Panc1 (cell line): ENCODE data around the gene ZNF236. TPM values are rescaled to one million over a fixed set of nuclear protein-coding genes. Genes with fewer than 3 reads are reported as not detected.

ENCODE experiments used
- ATAC-seq: fragments of 200-7000 bp; cut with Tn5 transposase; 2 replicates; pipeline ENCODE4 v1.9.1; 2020; ENCODE audit warnings: mild to moderate bottlenecking, moderate library complexity
- BruUV-seq: library from RNA; stranded (reverse); fragments of 400-500 nt; replicated peaks from 2 replicates; lab custom pipeline; 2021; lab: Mats Ljungman, UMichigan
- CTCF ChIA-PET: fragments of 300-600 bp; sonication (Branson Sonifier 250); formaldehyde crosslinking; loops from one replicate; lab custom pipeline; 2022; ENCODE audit warnings: antibody characterized with exemption; lab: Charles Lee
- POLR2A ChIA-PET: fragments of 300-600 bp; sonication (Branson Sonifier 250); formaldehyde crosslinking; loops from one replicate; lab custom pipeline; 2022; ENCODE audit warnings: antibody characterized with exemption; lab: Charles Lee
- DNase-seq: peaks from one replicate; pipeline ENCODE4 v3.0.0-alpha.2; 2010; ENCODE audit warnings: low read depth, low spot score
- H3K27ac ChIP-seq: 2 replicates; pipeline ENCODE4 v1.5.1; 2011; ENCODE audit warnings: mild to moderate bottlenecking, low read length, inconsistent platforms
- H3K27me3 ChIP-seq: fragments of 200-500 bp; sonication (Bioruptor generic); 2 replicates; pipeline ENCODE4 v1.6.0; 2014; ENCODE audit warnings: low read length, inconsistent platforms; ENCODE audit not compliant: control insufficient read depth, insufficient read depth
- H3K36me3 ChIP-seq: fragments of 200-500 bp; sonication (Bioruptor generic); 2 replicates; pipeline ENCODE4 v1.5.1; 2014; ENCODE audit warnings: inconsistent platforms, mild to moderate bottlenecking, low read length, moderate library complexity; ENCODE audit not compliant: control insufficient read depth, insufficient read depth
- H3K4me1 ChIP-seq: 2 replicates; pipeline ENCODE4 v1.5.1; 2011; ENCODE audit warnings: inconsistent platforms, mild to moderate bottlenecking, low read length, moderate library complexity; ENCODE audit not compliant: control insufficient read depth, insufficient read depth
- H3K4me3 ChIP-seq, 2 experiments: 2 replicates each; pipeline ENCODE4 v1.5.1; 2011 to 2012; ENCODE audit warnings: low read depth in 2 of 2, low read length in 2 of 2, mild to moderate bottlenecking in 2 of 2, inconsistent platforms in 1 of 2, moderate library complexity in 1 of 2
- H3K9me3 ChIP-seq: fragments of 200-500 bp; sonication (Bioruptor generic); 2 replicates; pipeline ENCODE4 v1.5.1; 2014; ENCODE audit warnings: low read depth, mild to moderate bottlenecking, inconsistent platforms, low read length, moderate library complexity; ENCODE audit not compliant: control insufficient read depth, insufficient read depth
- POLR2AphosphoS5 ChIP-seq: IDR thresholded peaks from 2 replicates; pipeline ENCODE4 v1.6.1; 2012; ENCODE audit warnings: mild to moderate bottlenecking, low read depth, low read length, moderate library complexity
- SIN3A ChIP-seq: IDR thresholded peaks from 2 replicates; pipeline ENCODE4 v1.6.1; 2012; ENCODE audit warnings: low read depth, mild to moderate bottlenecking, low read length, moderate library complexity, borderline replicate concordance; ENCODE audit not compliant: insufficient read depth
- TCF7L2 ChIP-seq: IDR thresholded peaks from 2 replicates; pipeline ENCODE4 v1.6.1; 2011; ENCODE audit warnings: mild to moderate bottlenecking, low read depth, low read length, inconsistent platforms
- in situ Hi-C: cut with HindIII; loops from 2 replicates; pipeline ENCODE4 v1.10.0; 2016; ENCODE audit warnings: low sequenced_read_pairs, low pct_unique_long_range_greater_than_20kb
- intact Hi-C: fragments of 100-400 bp; cut with micrococcal nuclease; formaldehyde crosslinking; loops from one replicate; pipeline ENCODE4 v1.10.0; 2022; ENCODE audit not compliant: unreplicated experiment
- total RNA-seq: library from RNA; stranded (reverse); gene quantifications from one replicate; pipeline ENCODE4 v1.2.1, GENCODE V29; 2021; ENCODE audit not compliant: unreplicated experiment
- TF ChIP-seq, protein P1 (sequence below), 2 experiments: IDR thresholded peaks; 2 replicates each; pipeline ENCODE4 v1.6.1; 2011 to 2012; ENCODE audit warnings: low read depth in 2 of 2, control low read depth in 1 of 2, low read length in 1 of 2, mild to moderate bottlenecking in 1 of 2, moderate library complexity in 1 of 2; ENCODE audit not compliant: insufficient read depth in 1 of 2
- TF ChIP-seq, protein P2 (sequence below): fragments of 450-650 bp; IDR thresholded peaks from 2 replicates; pipeline ENCODE4 v1.5.1; 2017; ENCODE audit warnings: mild to moderate bottlenecking

ZNF236 gene
- total RNA-seq, 1 experiment from 2014 or later, result 32.2 TPM

DNA sequence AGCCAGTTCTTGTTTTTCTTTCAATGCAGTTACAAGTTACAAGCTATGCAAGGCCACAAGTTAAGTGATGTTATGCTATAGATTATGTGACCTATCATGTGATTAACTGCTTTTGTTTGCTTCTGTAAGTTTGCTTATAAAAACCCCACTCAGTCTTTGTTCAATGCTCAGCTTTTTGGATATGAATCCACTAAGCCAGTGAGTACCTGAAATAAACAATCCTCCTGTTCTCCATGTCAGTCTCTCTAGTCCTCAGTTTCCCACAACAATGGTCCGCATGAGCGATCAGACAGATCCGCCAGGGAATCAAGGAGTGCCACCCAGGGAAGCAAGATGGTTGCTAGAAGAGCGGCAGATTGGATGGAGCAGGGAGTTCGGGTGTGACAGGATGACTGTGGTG lies 30.7 kb upstream of the ZNF236 start:
- DNase-seq (no peak), ATAC-seq (no peak)
- intact Hi-C loops (no loop called here), in situ Hi-C loops (no loop called here)
- TF ChIP-seq, protein P1, sequence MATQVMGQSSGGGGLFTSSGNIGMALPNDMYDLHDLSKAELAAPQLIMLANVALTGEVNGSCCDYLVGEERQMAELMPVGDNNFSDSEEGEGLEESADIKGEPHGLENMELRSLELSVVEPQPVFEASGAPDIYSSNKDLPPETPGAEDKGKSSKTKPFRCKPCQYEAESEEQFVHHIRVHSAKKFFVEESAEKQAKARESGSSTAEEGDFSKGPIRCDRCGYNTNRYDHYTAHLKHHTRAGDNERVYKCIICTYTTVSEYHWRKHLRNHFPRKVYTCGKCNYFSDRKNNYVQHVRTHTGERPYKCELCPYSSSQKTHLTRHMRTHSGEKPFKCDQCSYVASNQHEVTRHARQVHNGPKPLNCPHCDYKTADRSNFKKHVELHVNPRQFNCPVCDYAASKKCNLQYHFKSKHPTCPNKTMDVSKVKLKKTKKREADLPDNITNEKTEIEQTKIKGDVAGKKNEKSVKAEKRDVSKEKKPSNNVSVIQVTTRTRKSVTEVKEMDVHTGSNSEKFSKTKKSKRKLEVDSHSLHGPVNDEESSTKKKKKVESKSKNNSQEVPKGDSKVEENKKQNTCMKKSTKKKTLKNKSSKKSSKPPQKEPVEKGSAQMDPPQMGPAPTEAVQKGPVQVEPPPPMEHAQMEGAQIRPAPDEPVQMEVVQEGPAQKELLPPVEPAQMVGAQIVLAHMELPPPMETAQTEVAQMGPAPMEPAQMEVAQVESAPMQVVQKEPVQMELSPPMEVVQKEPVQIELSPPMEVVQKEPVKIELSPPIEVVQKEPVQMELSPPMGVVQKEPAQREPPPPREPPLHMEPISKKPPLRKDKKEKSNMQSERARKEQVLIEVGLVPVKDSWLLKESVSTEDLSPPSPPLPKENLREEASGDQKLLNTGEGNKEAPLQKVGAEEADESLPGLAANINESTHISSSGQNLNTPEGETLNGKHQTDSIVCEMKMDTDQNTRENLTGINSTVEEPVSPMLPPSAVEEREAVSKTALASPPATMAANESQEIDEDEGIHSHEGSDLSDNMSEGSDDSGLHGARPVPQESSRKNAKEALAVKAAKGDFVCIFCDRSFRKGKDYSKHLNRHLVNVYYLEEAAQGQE (IDR thresholded peaks at IDR 0.05; ENCODE audit: insufficient read depth in 1 of 2, low read depth in 2 of 2, low read length in 1 of 2), result no peak
- TF ChIP-seq SIN3A (no peak), POLR2AphosphoS5 (no peak), TCF7L2 (no peak)
- TF ChIP-seq, protein P2, sequence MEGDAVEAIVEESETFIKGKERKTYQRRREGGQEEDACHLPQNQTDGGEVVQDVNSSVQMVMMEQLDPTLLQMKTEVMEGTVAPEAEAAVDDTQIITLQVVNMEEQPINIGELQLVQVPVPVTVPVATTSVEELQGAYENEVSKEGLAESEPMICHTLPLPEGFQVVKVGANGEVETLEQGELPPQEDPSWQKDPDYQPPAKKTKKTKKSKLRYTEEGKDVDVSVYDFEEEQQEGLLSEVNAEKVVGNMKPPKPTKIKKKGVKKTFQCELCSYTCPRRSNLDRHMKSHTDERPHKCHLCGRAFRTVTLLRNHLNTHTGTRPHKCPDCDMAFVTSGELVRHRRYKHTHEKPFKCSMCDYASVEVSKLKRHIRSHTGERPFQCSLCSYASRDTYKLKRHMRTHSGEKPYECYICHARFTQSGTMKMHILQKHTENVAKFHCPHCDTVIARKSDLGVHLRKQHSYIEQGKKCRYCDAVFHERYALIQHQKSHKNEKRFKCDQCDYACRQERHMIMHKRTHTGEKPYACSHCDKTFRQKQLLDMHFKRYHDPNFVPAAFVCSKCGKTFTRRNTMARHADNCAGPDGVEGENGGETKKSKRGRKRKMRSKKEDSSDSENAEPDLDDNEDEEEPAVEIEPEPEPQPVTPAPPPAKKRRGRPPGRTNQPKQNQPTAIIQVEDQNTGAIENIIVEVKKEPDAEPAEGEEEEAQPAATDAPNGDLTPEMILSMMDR, result no peak
- Histone ChIP-seq H3K9me3 (peaks cover 14% of the 10 kb centered on the region; the same call in 1 of the 2 replicates), H3K27ac (no peak overlapping the region), H3K4me1 (no peaks in the 10 kb centered on the region), H3K4me3 (no peak overlapping the region), H3K27me3 (no peaks in the 10 kb centered on the region; the same call in 1 of the 2 replicates), H3K36me3 (no peaks in the 10 kb centered on the region)
- POLR2A ChIA-PET, result no interaction called here
- BruUV-seq, result no TSS peak
- CTCF ChIA-PET, result no interaction called here

DNA sequence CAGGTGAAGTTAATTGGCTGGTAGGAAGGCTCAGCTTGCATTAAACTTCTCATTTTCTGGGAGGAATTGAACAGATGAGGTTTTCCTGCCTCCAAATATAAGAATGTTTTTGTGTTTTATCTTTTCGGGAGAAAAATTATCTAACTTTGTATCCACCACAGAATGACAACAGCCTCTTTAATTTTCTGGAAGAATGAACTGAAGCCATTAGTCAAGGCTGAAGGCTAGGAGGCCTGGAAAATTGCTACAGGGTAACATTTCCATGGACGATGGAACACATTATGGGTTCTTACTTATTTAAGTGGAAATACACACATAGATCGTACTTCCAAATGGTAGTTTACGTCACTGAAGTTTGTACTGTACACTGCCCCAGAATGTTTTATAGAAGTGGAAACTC lies 28.0 kb upstream of the ZNF236 start:
- Histone ChIP-seq H3K27me3 (no peaks in the 10 kb centered on the region; the same call in 1 of the 2 replicates), H3K36me3 (no peaks in the 10 kb centered on the region), H3K27ac (no peak overlapping the region), H3K9me3 (peaks cover 14% of the 10 kb centered on the region; the same call in 1 of the 2 replicates), H3K4me1 (no peaks in the 10 kb centered on the region), H3K4me3 (no peak overlapping the region)
- TF ChIP-seq POLR2AphosphoS5, result no peak
- TF ChIP-seq, protein P1 (IDR thresholded peaks at IDR 0.05; ENCODE audit: insufficient read depth in 1 of 2, low read depth in 2 of 2, low read length in 1 of 2), result no peak
- no peak for TF ChIP-seq TCF7L2
- TF ChIP-seq, protein P2, result no peak
- no peak for TF ChIP-seq SIN3A
- intact Hi-C loops, result no loop called here
- POLR2A ChIA-PET, result no interaction called here
- CTCF ChIA-PET, result no interaction called here
- in situ Hi-C loops, result no loop called here
- ATAC-seq (no peak), DNase-seq (no peak)
- BruUV-seq, result no TSS peak
